Right cardiac atrium (tissue), 5 donors: ENCODE results near the gene WDR91. TPM values are rescaled to one million over a fixed set of nuclear protein-coding genes. Genes with fewer than 3 reads are reported as not detected.

ENCODE experiments used
- ATAC-seq, 2 donors: fragments of 200-7000 bp; cut with Tn5 transposase; one replicate each; pipeline versions ENCODE4 v1.8.0 to v1.9.1; 2020; ENCODE audit warnings: moderate library complexity in 2 of 2, mild to moderate bottlenecking in 1 of 2
- DNase-seq, 3 donors: peaks; one replicate each; pipeline ENCODE4 v3.0.0-alpha.2; 2020
- H3K27ac ChIP-seq: one replicate; pipeline ENCODE4 v1.5.1; 2013; ENCODE audit warnings: mild to moderate bottlenecking, low read length, control low read depth, moderate library complexity
- H3K27me3 ChIP-seq: one replicate; pipeline ENCODE4 v1.6.1; 2013; ENCODE audit not compliant: control insufficient read depth, insufficient read depth
- H3K4me1 ChIP-seq: one replicate; pipeline ENCODE4 v1.6.1; 2013; ENCODE audit warnings: low read length; ENCODE audit not compliant: control insufficient read depth, insufficient read depth
- H3K4me3 ChIP-seq: one replicate; pipeline ENCODE4 v1.5.1; 2013; ENCODE audit warnings: low read length, control low read depth
- H3K9me3 ChIP-seq: one replicate; pipeline ENCODE4 v1.6.1; 2013; ENCODE audit warnings: low read length; ENCODE audit not compliant: control insufficient read depth
- WGBS: extraction: QIAGEN DNeasy Blood & Tissue Kit; methylation state at CpG from one replicate; pipeline ENCODE4 v1.1.7; 2013; 5-methylcytosine and 5-hydroxymethylcytosine counted together
- intact Hi-C, 4 donors: fragments of 100-400 bp; cut with DNase I; formaldehyde crosslinking; loops; one replicate each; pipeline versions ENCODE4 v1.11.0 to v1.14.0; 2022 to 2023
- polyA plus RNA-seq: library from polyadenylated mRNA; stranded (reverse); fragments of 200-250 nt; gene quantifications from one replicate; pipeline ENCODE4 v1.2.3, GENCODE V29; 2013
- total RNA-seq, 4 donors: library from RNA; stranded (reverse); fragmentation: NEBNext Ultra II Directional; extraction: Animal tissue kit (Norgen Biotek cat#: 25700); gene quantifications; one replicate each; pipeline ENCODE4 v1.2.1, GENCODE V29; 2021
- donor health status: healthy with polysubstance abuse.
- donor health status: DM: no; HTN: yes; CAD: no.
- donor health status: DM: no; HTN: no; CAD: no.
- donor health status: DM: no; HTN: yes; CAD: no; lungs with severe emphysema.
- donor health status: DM: yes; HTN: yes; CAD: no.

The WDR91 gene
- total and polyA plus RNA-seq, 5 donors = 4.0 to 11.1 (median 8.7) TPM

GRCh38 chr7:135185471-135186260 is 25.7 kb downstream of the WDR91 start:
- ATAC-seq = no peak
- no peak overlapping the region for H3K4me3 ChIP-seq
- intact Hi-C loops = no loop called here
- DNase-seq = peak in 1 of 3 donors; percentile 47
- H3K9me3 ChIP-seq = peaks cover 4% of the 10 kb centered on the region
- H3K4me1 ChIP-seq = no peaks in the 10 kb centered on the region
- no peak overlapping the region for H3K27ac ChIP-seq
- 83% methylated on average over 7 of the region's 7 CpGs for WGBS
- H3K27me3 ChIP-seq = no peaks in the 10 kb centered on the region

- H3K9me3 ChIP-seq = peaks cover 4% of the 10 kb centered on the region
- H3K4me3 ChIP-seq = no peak overlapping the region
- intact Hi-C loops = no loop called here
- no peak for ATAC-seq
- no peak overlapping the region for H3K27ac ChIP-seq
- peak in 1 of 3 donors; percentile 19 for DNase-seq
- 97% methylated on average over 5 of the region's 5 CpGs for WGBS
- no peaks in the 10 kb centered on the region for H3K27me3 ChIP-seq
- H3K4me1 ChIP-seq = no peaks in the 10 kb centered on the region
Measured at GRCh38 chr7:135184254-135184841, 27.0 kb downstream of the WDR91 start.

- Histone ChIP-seq H3K4me3 (no peak overlapping the region), H3K27me3 (no peaks in the 10 kb centered on the region), H3K4me1 (no peaks in the 10 kb centered on the region), H3K9me3 (peaks cover 4% of the 10 kb centered on the region), H3K27ac (no peak overlapping the region)
- DNase-seq = peak in 1 of 3 donors; percentile 4
- WGBS = 98% methylated on average over 7 of the region's 7 CpGs
- intact Hi-C loops = no loop called here
- ATAC-seq = no peak
Measured at GRCh38 chr7:135183478-135183877, 27.8 kb downstream of the WDR91 start.

- H3K27ac ChIP-seq = no peak overlapping the region
- H3K4me3 ChIP-seq = no peak overlapping the region
- DNase-seq (peak in 1 of 3 donors; percentile 6), ATAC-seq (no peak)
- peaks cover 4% of the 10 kb centered on the region for H3K9me3 ChIP-seq
- intact Hi-C loops = no loop called here
- H3K4me1 ChIP-seq = no peaks in the 10 kb centered on the region
- WGBS = 97% methylated on average over 31 of the region's 31 CpGs
- no peaks in the 10 kb centered on the region for H3K27me3 ChIP-seq
Measured at GRCh38 chr7:135181929-135182678, 29.2 kb downstream of the WDR91 start.

- Histone ChIP-seq H3K27ac (no peak overlapping the region), H3K4me1 (no peaks in the 10 kb centered on the region), H3K27me3 (no peaks in the 10 kb centered on the region), H3K9me3 (peaks cover 4% of the 10 kb centered on the region), H3K4me3 (no peak overlapping the region)
- WGBS = 95% methylated on average over 3 of the region's 3 CpGs
- intact Hi-C loops = no loop called here
- ATAC-seq = no peak
- no peak for DNase-seq
Measured at GRCh38 chr7:135181261-135181928, 29.9 kb downstream of the WDR91 start.

- ATAC-seq (no peak), DNase-seq (no peak)
- H3K9me3 ChIP-seq = peaks cover 4% of the 10 kb centered on the region
- no peak overlapping the region for H3K27ac ChIP-seq
- no peaks in the 10 kb centered on the region for H3K4me1 ChIP-seq
- no peaks in the 10 kb centered on the region for H3K27me3 ChIP-seq
- WGBS = 96% methylated on average over 5 of the region's 5 CpGs
- H3K4me3 ChIP-seq = no peak overlapping the region
- intact Hi-C loops = no loop called here
Measured at GRCh38 chr7:135180122-135180521, 31.2 kb downstream of the WDR91 start.

GRCh38 chr7:135179321-135179925 is 31.9 kb downstream of the WDR91 start:
- Histone ChIP-seq H3K4me1 (no peaks in the 10 kb centered on the region), H3K9me3 (peaks cover 4% of the 10 kb centered on the region), H3K27ac (no peak overlapping the region), H3K27me3 (no peaks in the 10 kb centered on the region), H3K4me3 (no peak overlapping the region)
- 90% methylated on average over 8 of the region's 8 CpGs for WGBS
- intact Hi-C loops = no loop called here
- ATAC-seq (peak in 1 of 2 donors; percentile 64), DNase-seq (no peak)

- WGBS = 90% methylated on average over 13 of the region's 13 CpGs
- no peaks in the 10 kb centered on the region for H3K27me3 ChIP-seq
- H3K4me1 ChIP-seq = no peaks in the 10 kb centered on the region
- peaks cover 4% of the 10 kb centered on the region for H3K9me3 ChIP-seq
- DNase-seq (no peak), ATAC-seq (no peak)
- no peak overlapping the region for H3K27ac ChIP-seq
- H3K4me3 ChIP-seq = no peak overlapping the region
- intact Hi-C loops = no loop called here
Measured at GRCh38 chr7:135178364-135178763, 33.0 kb downstream of the WDR91 start.

- 93% methylated on average over 9 of the region's 9 CpGs for WGBS
- Histone ChIP-seq H3K27me3 (no peaks in the 10 kb centered on the region), H3K9me3 (peaks cover 4% of the 10 kb centered on the region), H3K4me1 (no peaks in the 10 kb centered on the region), H3K4me3 (no peak overlapping the region), H3K27ac (no peak overlapping the region)
- intact Hi-C loops = no loop called here
- no peak for DNase-seq
- no peak for ATAC-seq
Measured at GRCh38 chr7:135177028-135177696, 34.2 kb downstream of the WDR91 start.

- Histone ChIP-seq H3K4me1 (peaks cover 2% of the 10 kb centered on the region), H3K4me3 (no peak overlapping the region), H3K27ac (no peak overlapping the region), H3K9me3 (peaks cover under 1% of the 10 kb centered on the region), H3K27me3 (no peaks in the 10 kb centered on the region)
- WGBS = 93% methylated on average over 6 of the region's 6 CpGs
- intact Hi-C loops = no loop called here
- no peak for DNase-seq
- no peak for ATAC-seq
Measured at GRCh38 chr7:135175931-135176330, 35.4 kb downstream of the WDR91 start.
